Skin epidermis (tissue), 12 donors: ENCODE measurements around the gene MBD3L4.
"Not testable (repeated sequence)": the region's sequence is repeated elsewhere in the genome, so short reads cannot be mapped to it uniquely, and the experiment has no call there.

Source experiments
- H3K27ac ChIP-seq, 21 experiments: fragments of 200-600 bp; sonication (generic) in 11 of 21; one replicate each; pipeline ENCODE4 v1.5.0; 2020; ENCODE audit warnings: mild to moderate bottlenecking in 3 of 21, inconsistent platforms in 2 of 21, moderate library complexity in 2 of 21
- H3K4me3 ChIP-seq, 7 experiments: fragments of 200-600 bp; sonication (generic) in 2 of 7; one replicate each; pipeline ENCODE4 v1.5.0; 2020; ENCODE audit warnings: inconsistent platforms in 2 of 7, mild to moderate bottlenecking in 2 of 7, moderate library complexity in 1 of 7

MBD3L4 gene

GRCh38 chr19:7040079-7040478, at the start of gene MBD3L4:
TSS of gene MBD3L4 (minus strand) at chr19:7040179. CDS start at chr19:7040144, 35 bp downstream.
- not testable (repeated sequence) for H3K27ac ChIP-seq, H3K4me3 ChIP-seq

DNA sequence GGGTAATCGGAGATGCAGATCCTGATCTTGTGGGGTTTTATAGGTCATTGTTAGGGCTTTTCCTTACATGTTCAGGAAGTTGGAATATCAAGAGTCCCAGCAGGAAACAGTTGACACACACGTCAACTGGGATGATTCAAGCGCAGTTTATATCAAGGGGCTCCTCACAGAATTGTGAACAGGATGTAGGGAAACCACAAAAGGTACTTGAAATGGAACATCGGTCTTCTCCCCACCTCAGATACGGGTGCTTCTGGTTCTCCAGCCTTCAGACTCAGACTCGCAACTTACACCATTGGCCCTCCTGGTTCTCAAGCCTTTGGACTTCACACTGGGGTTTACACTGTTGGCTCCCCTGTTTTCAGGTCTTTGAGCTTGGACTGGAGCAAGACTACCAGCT, 49.0 kb upstream of the MBD3L4 start:
- Histone ChIP-seq H3K27ac (no peak overlapping the region), H3K4me3 (no peak overlapping the region)

DNA sequence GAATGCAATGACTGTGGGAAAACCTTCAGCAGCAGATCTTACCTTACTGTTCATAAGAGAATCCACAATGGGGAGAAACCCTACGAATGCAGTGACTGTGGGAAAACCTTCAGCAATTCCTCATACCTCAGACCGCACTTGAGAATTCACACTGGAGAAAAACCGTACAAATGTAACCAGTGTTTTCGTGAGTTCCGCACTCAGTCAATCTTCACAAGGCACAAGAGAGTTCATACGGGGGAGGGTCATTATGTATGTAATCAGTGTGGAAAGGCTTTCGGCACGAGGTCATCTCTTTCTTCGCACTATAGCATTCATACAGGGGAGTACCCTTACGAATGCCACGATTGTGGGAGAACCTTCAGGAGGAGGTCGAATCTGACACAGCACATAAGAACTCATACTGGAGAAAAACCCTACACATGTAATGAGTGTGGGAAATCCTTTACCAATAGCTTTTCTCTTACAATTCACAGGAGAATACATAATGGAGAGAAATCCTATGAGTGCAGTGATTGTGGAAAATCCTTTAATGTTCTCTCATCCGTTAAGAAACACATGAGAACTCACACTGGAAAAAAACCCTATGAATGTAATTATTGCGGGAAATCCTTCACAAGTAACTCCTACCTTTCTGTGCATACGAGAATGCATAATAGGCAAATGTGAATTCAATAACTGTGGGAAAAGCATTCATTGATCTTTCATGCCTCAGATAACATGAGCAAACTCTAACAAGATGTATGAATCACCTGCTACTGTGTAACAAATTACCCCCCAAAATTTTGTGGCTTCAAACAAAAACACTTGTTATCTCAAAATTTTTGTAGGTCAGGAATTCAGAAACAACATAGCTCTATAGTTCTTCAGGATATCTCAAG, 43.3 kb upstream of the MBD3L4 start:
- Histone ChIP-seq H3K4me3 (no peak overlapping the region), H3K27ac (no peak overlapping the region)

DNA sequence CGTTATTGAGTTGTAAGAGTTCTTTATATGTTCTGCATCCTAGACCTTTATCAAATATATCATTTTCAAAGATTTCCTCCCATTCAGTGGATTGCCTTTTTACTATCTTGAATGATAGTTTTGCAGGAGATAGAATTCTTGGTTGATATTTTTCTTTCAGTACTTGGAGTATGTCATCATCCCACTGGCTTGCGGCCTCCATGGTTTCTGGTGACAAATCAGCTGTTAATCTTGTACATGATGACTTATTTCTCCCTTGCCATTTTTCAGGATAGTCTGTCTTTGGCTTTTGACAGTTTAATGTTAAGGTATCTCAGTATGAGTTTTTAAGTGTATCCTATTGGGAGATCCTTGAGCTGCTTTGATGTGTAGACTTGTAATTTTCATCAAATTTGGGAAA, 38.0 kb upstream of the MBD3L4 start:
- H3K4me3 ChIP-seq, result no peak overlapping the region
- H3K27ac ChIP-seq, result no peak overlapping the region

DNA sequence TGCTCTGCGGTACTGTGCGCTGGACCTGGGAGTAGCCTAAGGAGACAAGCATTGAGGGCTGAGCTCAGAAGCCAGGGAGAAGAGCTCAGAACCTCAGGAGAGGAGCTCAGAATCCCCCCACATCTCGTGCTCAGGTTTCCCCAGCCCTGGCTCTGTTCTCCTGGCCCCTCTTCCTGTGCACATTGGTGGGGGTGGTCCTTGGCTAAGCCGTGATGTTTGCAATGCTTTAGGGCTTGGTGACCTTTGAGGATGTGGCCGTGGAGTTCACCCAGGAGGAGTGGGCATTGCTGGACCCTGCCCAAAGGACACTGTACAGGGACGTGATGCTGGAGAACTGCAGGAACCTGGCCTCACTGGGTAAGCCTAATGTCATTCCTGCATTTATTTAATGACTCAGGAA, 36.2 kb upstream of the MBD3L4 start:
- Histone ChIP-seq H3K27ac (no peak overlapping the region), H3K4me3 (no peak overlapping the region)

DNA sequence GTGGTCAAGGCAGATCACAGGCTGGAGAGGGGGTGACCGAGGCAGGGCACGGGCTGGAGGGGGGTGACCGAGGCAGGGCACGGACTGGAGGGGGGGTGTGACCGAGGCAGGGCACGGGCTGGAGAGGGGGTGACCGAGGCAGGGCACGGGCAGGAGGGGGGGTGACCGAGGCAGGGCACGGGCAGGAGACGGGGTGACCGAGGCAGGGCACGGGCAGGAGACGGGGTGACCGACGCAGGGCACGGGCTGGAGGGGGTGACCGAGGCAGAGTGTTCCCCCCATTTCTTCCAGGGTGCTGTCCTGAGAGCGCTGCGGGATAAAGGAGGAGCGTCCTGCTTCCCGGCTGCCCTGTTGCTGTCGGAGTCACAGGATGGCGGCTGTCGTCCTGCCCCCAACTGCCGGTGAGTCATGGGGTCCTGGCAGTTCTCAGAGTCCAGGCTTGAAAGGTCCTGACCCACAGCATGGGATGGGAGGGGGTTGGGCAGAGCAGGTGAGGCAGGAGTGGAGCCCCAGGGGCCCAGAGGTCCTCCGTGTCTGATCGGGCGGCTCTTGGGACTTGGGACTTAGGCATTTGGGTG, 34.8 kb upstream of the MBD3L4 start:
- Histone ChIP-seq H3K27ac (no peak overlapping the region), H3K4me3 (no peak overlapping the region)

- Histone ChIP-seq H3K27ac (no peak overlapping the region), H3K4me3 (no peak overlapping the region)
These were observed 32.6 kb upstream of the MBD3L4 start for GRCh38 chr19:7072541-7072940.

DNA sequence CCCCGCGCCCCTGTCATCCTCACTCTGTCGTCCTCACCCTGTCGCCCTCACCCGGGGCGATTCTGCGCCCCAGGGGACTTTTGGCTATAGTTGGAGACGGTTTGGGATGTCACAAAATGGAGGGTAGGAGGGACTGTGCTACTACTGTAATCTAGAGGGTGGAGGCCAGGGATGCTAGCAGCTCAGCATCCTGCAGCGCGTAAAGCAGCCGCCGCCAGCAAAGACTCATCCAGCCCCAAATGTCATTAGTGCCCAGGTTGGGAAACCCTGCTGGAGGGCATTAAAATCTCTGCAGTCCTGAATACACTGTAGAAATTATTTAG, 29.9 kb upstream of the MBD3L4 start:
- Histone ChIP-seq H3K27ac (peak overlapping the region; percentile 27 to 94 (median 88)), H3K4me3 (peak overlapping the region; percentile 69 to 99 (median 88))

DNA sequence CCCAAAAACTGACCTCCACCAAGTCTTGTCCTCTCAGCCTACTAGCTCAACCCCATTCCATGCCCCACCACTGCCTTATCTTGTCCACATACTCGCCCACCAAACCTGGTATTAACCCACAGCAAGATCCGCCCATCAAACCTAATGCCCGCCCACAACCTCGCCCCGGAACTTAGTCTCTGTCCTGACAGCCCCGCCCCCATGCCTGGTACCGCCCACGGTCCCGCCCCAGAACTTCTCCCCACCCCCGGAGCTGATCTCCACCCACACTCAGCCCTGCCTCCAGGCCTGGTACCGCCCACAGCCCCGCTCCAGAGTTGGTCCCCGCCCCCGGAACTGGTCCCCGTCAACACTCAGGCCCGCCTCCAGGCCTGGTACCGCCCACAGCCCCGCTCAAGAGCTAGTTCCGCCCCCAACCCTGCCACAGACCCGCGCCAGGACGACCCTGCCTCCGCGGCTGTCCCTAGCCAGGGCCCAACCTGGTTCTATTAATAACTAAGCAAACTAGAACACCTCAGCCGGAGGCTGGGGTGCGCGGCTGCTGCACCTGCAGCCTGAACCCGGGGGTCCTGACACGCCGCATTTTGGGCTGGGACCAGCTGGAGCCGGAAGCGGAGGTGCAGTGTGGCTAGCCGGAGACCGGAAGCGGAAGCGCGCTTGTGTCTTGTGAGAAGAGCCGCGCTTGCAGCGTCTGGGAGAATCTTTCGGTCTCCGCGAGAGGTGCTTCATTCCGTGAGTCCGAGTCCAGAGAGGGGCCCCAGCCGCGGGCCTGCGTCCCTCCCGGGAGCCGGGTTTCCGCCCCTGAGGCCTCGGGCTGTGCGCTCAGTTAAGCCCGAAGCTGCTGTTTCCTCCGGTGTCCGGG, 29.3 kb upstream of the MBD3L4 start, which contains the start of gene ZNF557:
Gene ZNF557, plus strand, starts transcription at position 662 of the 862 bp plus-strand sequence. CDS start 5,372 bp downstream, outside the sequence.
- Histone ChIP-seq H3K27ac (peak within 1 kb of the TSS; percentile 27 to 94 (median 88)), H3K4me3 (peak within 1 kb of the TSS; percentile 69 to 99 (median 88))

- H3K27ac ChIP-seq, result peak overlapping the region in 6 of 21 experiments; percentile 12 to 94 (median 89)
- H3K4me3 ChIP-seq, result no peak overlapping the region
These were observed 28.6 kb upstream of the MBD3L4 start for GRCh38 chr19:7068599-7068998.

DNA sequence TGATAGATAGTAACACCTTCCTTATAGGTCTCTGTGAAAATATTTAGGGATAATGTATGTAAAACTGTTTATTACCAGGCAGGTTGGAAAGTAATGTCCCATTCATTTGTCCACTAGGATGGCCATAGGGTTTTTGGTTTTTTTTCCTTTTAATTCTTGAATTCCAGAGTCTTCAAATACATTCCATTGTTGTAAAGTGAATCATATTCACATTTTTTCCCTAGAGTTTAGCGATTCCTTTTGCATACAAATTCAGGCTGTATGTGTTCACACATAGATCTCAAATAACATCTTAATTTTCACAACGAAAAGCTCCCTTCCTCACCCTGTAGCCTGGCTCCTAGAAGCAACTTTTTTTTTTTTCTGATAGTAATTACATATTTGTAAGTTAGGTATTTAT, 27.7 kb upstream of the MBD3L4 start:
- no peak overlapping the region for H3K27ac ChIP-seq
- H3K4me3 ChIP-seq, result no peak overlapping the region

- H3K4me3 ChIP-seq, H3K27ac ChIP-seq: not testable (repeated sequence)
These were observed 27.1 kb upstream of the MBD3L4 start for GRCh38 chr19:7067122-7067521.

- Histone ChIP-seq H3K4me3 (no peak overlapping the region), H3K27ac (no peak overlapping the region)
These were observed 23.9 kb upstream of the MBD3L4 start for GRCh38 chr19:7063764-7064418.

- no peak overlapping the region for H3K4me3 ChIP-seq
- no peak overlapping the region for H3K27ac ChIP-seq
These were observed 23.4 kb upstream of the MBD3L4 start for GRCh38 chr19:7063339-7063738.

DNA sequence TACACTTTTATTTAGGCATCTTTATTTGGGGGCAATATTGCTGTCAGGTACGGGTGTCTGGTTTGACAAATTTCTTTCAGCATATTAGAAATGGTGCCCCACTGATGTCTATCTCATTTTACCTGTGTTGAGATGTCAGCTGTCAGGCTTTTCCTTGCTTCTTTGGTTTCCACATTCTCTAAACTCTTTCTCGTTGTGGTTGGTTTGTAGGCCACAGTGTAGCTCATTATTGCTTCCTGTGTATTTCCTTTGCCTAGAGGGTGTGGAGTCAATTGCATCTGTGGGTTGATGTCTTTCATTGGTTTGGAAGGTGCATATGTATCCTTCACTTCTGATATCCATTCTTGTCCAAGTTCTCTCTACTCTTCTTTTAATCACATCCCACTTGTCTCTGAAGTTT, 20.0 kb upstream of the MBD3L4 start:
- H3K27ac ChIP-seq, H3K4me3 ChIP-seq: not testable (repeated sequence)

- H3K4me3 ChIP-seq, H3K27ac ChIP-seq: not testable (repeated sequence)
These were observed 18.6 kb upstream of the MBD3L4 start, which contains the start of gene MBD3L3 for GRCh38 chr19:7058576-7058975. TSS of gene MBD3L3 (minus strand) at chr19:7058676. CDS start at chr19:7058605, 71 bp downstream.

- H3K4me3 ChIP-seq, H3K27ac ChIP-seq: not testable (repeated sequence)
These were observed 16.4 kb upstream of the MBD3L4 start for GRCh38 chr19:7056371-7056770.

GRCh38 chr19:7055679-7056078, 15.7 kb upstream of the MBD3L4 start:
- H3K4me3 ChIP-seq, H3K27ac ChIP-seq: not testable (repeated sequence)

- not testable (repeated sequence) for H3K27ac ChIP-seq, H3K4me3 ChIP-seq
These were observed 14.8 kb upstream of the MBD3L4 start for GRCh38 chr19:7054635-7055368.
